Measurements from ENCODE around the gene GRM8.

GRM8 gene

DNA sequence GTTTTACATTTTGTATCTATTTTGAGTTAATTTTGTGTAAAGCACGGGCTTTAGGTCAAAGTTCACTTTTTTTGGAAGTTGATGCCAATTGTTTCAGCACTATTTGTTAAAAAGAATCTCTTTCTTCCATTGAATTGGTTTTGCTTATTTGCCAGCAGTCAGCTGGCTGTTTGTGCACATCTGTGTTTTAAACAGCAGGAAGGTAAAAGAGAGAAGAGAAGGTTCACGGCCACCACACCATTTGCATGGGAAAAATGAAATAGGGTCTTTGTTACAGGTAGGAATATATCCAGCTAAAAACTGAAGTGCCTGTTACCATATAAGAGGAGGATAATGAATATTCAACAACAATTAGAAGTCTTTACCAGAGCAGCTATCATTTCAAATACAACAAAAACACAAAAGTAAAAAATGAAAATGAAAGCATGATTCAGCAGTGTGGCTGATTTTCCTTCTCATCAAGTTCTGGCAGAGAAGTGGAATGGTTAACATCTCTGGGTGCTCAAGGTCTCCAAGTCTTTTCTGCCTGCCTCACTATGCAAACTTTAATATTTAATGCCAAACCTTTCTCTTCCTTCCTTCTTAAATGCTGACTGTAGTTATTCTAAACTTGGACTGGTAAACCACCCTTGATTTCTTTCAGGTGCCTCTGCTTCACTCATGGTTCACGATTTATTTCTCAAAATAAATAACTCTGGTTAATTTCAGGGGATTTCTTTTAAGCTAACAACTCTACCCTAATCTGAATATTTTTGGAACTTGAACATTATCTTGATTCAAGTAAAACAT lies 841.5 kb downstream of the GRM8 start:
- FAIRE-seq: no peak

DNA sequence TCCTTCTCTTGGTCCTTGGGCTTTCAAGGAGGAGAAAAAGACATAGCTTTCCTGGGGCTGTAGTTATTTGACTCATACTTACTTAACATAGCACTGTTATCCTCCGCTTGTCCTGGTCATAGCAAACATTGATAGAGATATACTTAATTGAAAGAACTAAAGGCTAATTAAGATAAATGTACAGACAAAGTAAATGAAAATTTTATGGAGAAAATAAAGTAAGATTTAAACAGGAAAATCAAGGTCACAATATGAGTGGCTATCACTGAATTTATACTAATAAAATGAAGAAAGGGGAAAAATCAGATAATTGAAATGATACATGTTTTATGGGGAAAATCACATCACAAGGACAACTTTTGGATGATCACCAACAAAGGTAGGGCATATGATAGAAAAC lies 849.7 kb downstream of the GRM8 start:
- FAIRE-seq: no peak

DNA sequence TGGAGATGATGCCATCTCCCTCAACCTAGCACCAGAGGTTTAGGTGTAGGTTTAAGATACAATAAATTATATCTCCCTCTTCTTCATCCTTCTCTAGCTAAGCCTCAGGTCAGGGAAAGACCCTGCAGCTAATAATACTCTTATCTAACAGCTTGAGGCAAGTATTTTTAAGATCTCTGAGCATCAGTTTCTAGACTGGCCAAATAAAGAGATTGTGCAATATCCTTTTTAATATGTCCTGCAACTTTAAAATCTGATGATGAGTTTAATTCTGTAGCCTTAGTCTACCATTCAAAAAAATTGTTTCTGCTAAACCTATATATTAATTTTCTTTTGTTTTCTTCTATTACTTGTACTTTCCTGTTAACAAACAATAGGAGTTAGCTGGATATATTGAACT lies 850.8 kb downstream of the GRM8 start:
- FAIRE-seq: peak; percentile 10

DNA sequence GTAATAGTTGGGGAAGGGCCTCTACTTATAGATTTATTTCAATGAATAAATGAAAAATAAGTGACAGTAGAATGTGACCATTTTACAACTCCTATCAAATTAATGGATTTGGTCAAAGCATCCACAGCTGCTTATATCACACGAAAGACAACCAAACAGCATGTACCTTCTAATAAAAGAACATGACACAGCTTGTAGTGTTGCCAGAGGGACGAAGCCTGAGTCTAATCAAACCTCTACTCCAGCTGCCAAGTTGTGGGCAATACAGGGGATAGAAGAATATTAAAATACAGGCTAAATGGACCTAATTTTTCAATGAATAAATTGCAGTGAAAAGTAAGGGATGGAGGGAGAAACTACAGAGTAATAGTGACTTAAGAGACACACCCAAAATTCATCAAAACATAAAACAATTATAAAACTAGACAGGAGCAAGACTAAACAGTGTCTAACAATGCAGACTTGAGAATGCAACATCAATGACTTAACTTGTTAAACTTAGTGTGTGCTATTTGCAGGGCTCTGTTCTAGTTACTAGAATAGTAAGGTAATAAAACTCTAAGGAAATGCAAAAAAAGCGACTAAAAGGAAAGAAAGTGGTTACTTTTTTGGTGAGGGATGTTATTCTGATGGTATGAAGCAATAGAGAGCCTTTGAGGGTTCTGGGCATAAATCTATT lies 853.8 kb downstream of the GRM8 start:
- FAIRE-seq: no peak

DNA sequence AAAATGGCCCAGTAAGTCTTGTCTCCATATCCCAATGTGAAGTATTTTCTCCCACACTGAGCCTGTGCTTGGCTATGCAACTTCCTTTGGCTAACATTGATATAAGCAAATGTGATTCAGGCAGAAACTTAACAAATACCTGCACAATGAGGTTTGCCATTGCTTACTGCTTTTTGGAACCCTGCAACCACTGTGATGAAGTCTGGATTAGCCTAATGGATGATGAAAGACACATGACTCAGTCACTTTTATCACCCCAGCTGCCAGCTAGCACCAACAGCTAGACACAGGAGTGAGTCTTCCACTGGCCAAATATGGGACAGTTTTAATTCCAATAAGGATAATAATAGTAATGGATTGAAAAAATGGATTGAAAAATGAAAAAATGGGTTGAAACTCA lies 854.5 kb downstream of the GRM8 start:
- no peak for FAIRE-seq

DNA sequence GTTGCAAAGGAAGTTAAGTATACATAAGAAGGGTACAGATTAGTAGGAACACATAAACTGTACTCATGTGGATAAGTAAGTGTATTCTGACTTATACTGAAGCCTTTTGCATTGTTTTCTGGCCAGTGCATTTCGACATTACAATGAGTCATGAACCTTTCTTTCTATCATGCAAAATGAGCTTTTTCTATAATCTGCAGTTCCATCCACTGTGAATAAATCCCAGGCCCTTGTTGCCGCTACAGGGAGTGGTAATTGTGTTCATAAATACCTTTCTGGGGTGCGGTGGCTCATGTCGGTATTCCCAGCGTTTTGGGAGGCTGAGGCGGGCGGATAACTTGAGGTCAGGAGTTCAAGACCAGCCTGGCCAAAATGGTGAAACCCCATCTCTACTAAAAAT lies 858.3 kb downstream of the GRM8 start:
- no peak for FAIRE-seq
